Vagina (tissue), 2 donors: ENCODE results near the gene EIF2B5.

Experiments
- CTCF ChIP-seq, 3 experiments: fragments of 450-650 bp in 2 of 3; fragments of 200-600 bp in 1 of 3; sonication (generic) in 1 of 3; IDR thresholded peaks; one replicate each; pipeline ENCODE4 v1.5.1; 2017 to 2019; ENCODE audit warnings: antibody characterized with exemption in 3 of 3, mild to moderate bottlenecking in 2 of 3, moderate library complexity in 2 of 3
- POLR2A ChIP-seq, 2 donors: fragments of 450-650 bp; IDR thresholded peaks; one replicate each; pipeline ENCODE4 v1.6.1; 2017; ENCODE audit warnings: antibody characterized with exemption in 2 of 2, mild to moderate bottlenecking in 2 of 2, moderate library complexity in 2 of 2
- POLR2AphosphoS5 ChIP-seq, 2 donors: sonication (generic); formaldehyde crosslinking; IDR thresholded peaks; one replicate each; pipeline ENCODE4 v1.9.0; 2017; ENCODE audit warnings: antibody characterized with exemption in 2 of 2, mild to moderate bottlenecking in 2 of 2, low read depth in 1 of 2; ENCODE audit not compliant: insufficient read depth in 1 of 2

GRCh38 chr3:184096811-184097383, 38.3 kb upstream of the EIF2B5 start, which contains the start of gene HTR3E:
- TF ChIP-seq CTCF (IDR thresholded peaks at IDR 0.05) = no peak
- no peak for TF ChIP-seq POLR2AphosphoS5 (IDR thresholded peaks at IDR 0.05; ENCODE audit: insufficient read depth in 1 of 2, low read depth in 1 of 2)
- no peak for TF ChIP-seq POLR2A (IDR thresholded peaks at IDR 0.05)
